Astrocyte of the cerebellum (primary cell): ENCODE measurements around the gene WDFY1.

Source experiments
- DNase-seq: peaks from one replicate; pipeline ENCODE4 v3.0.0-alpha.2; 2011; ENCODE audit warnings: low read depth
- H3K4me3 ChIP-seq: 2 replicates; pipeline ENCODE4 v1.5.1; 2011; ENCODE audit warnings: mild to moderate bottlenecking, low read depth, low read length, moderate library complexity
- CTCF ChIP-seq: IDR thresholded peaks from 2 replicates; pipeline ENCODE4 v1.5.1; 2012; ENCODE audit warnings: low read length, low read depth, moderate library complexity, mild to moderate bottlenecking; ENCODE audit errors: missing control alignments
- in situ Hi-C: cut with HindIII; loops from 2 replicates; pipeline ENCODE4 v1.10.0; 2017; ENCODE audit warnings: low sequenced_read_pairs

WDFY1 gene

GRCh38 chr2:223841436-223842190, 103.5 kb downstream of the WDFY1 start:
- no peak for TF ChIP-seq CTCF
- DNase-seq = no peak
- H3K4me3 ChIP-seq = no peak overlapping the region
- in situ Hi-C loops = no loop called here

DNA sequence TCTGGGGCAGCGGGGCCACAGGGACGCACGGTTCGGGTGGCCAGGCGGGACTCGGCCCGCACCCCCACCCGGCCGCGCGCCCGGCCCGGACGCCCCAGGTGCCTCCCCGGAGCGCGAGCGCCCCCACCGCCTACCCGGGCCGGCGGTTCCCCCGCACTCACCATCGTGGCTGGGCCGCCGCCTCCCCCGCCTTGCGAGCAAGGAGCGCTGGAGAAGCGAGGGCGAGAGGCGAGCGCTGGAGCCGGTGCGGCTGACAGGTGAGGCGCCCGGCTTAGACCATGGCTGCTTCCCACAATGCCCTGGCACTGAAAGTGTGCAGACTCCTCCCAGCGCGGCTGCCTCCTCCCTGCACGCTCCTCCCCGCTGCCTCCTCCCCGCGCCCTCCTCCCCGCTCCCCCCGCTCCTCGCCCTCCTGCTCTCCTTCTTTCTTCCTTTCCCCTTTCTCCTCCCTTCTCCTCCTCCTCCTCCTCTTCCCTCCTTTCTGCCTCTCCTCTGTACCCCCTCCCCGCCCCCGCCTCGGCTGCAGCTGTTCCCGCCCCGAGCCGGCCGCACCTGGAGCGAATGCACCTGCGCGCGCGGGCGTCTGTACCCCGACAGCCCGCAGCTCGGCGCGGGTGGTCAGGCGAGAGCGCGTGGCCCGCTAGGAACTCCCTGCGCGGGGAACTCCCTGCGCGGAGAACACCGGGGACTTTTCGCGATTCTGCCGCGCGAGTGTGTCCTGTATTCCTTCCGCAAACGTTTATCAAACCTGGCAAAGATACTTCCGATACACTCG, 107.7 kb downstream of the WDFY1 start, which contains the start of gene AP1S3:
TSS of gene AP1S3 (minus strand) at position 296 of the 775 bp plus-strand sequence. CDS start at position 164, 132 bp downstream.
- peak within 1 kb of the TSS; percentile 61 for H3K4me3 ChIP-seq
- no peak for TF ChIP-seq CTCF
- DNase-seq = no peak
- in situ Hi-C loops = no loop called here

- in situ Hi-C loops = no loop called here
- DNase-seq = no peak
- peak overlapping the region; percentile 61 for H3K4me3 ChIP-seq
- no peak for TF ChIP-seq CTCF
These were observed 109.2 kb downstream of the WDFY1 start for GRCh38 chr2:223835701-223836532.

DNA sequence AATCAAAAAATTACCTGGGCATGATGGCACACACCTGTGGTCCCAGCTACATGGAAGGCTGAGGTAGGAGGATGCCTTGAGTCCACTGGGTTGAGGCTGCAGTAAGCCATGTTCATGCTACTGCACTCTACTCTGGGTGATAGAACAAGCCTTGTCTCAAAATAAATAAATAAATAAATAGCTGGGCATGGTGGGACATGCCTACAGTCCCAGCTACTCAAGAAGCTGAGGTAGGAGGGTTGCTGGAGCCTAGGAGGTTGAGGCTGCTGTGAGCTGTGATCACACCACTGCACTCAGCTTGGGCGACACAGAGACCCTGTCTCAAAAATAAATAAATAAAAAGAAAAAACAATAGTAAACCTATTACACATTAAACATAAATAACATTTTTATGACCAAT, 110.7 kb downstream of the WDFY1 start:
- no peak for TF ChIP-seq CTCF
- in situ Hi-C loops = no loop called here
- H3K4me3 ChIP-seq = no peak overlapping the region
- no peak for DNase-seq

DNA sequence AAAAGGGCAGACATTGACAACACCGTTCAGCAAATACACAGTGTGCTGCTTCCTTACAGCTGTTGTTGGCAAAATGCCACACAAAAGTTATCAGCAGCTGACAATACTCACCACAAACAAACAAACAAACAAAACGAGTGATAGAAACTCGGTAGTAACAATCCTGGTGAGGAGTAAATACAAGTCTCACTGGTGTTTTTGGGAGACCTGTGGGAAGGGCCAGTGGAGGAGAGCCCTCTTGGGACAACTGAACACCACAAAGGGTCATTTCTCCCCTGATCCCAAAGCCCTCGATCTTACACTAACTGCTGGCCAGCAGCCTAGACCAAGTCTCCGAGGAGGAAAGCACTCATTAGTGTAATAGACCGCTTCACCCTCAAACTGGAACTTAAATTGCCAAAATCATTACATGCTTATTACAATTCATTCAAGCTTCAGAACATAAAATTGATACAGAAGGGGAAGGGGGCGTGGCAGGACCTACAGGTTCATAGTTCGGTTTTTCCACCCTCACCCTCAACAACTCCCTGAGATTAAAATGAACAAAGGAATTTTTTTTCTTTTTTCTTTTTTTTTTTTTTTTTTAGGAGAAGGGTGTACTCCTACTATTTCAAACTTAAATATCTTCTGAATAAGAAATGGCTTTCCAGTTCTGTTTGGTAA, 112.8 kb downstream of the WDFY1 start:
- no peak for TF ChIP-seq CTCF
- no peak for DNase-seq
- in situ Hi-C loops = no loop called here
- H3K4me3 ChIP-seq = no peak overlapping the region

- H3K4me3 ChIP-seq = no peak overlapping the region
- no peak for TF ChIP-seq CTCF
- DNase-seq = no peak
- in situ Hi-C loops = no loop called here
These were observed 116.0 kb downstream of the WDFY1 start for GRCh38 chr2:223829128-223829527.
